Measurements from ENCODE around the gene GRIK3.

DNA sequence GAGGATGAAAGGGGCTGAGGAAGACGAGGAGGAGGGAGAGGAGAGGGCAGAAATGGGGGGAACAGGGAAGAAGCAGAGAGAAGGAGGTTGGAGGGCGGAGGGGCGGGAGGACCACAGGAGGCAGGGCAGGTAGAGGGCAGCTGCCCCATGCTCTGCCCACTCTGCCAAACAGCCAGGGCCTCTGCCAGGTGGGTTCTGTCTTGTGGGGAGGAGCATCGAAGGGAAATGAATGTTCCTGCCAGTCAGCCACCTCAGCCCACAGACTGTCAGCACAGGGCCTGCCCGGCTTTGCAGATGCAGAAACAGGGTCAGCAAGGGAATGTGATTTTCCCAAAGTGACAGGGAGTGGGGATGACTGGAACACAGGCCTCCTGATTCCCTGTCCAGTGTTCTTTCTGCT is 82.6 kb downstream of the GRIK3 start:
- TF ChIP-seq, protein P1, sequence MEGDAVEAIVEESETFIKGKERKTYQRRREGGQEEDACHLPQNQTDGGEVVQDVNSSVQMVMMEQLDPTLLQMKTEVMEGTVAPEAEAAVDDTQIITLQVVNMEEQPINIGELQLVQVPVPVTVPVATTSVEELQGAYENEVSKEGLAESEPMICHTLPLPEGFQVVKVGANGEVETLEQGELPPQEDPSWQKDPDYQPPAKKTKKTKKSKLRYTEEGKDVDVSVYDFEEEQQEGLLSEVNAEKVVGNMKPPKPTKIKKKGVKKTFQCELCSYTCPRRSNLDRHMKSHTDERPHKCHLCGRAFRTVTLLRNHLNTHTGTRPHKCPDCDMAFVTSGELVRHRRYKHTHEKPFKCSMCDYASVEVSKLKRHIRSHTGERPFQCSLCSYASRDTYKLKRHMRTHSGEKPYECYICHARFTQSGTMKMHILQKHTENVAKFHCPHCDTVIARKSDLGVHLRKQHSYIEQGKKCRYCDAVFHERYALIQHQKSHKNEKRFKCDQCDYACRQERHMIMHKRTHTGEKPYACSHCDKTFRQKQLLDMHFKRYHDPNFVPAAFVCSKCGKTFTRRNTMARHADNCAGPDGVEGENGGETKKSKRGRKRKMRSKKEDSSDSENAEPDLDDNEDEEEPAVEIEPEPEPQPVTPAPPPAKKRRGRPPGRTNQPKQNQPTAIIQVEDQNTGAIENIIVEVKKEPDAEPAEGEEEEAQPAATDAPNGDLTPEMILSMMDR (conservative IDR thresholded peaks at IDR 0.05; ENCODE audit: low read length): no peak
- TF ChIP-seq EZH2phosphoT487 (IDR thresholded peaks at IDR 0.05; ENCODE audit: borderline replicate concordance): no peak

Measured in Loucy (cell line).